CD4-positive, alpha-beta T cell (primary cell): ENCODE results near the gene RNF126. TPM values are rescaled to one million over a fixed set of nuclear protein-coding genes. Genes with fewer than 3 reads are reported as not detected.
"Not testable (repeated sequence)": the region's sequence is repeated elsewhere in the genome, so short reads cannot be mapped to it uniquely, and the experiment has no call there.

ENCODE experiments used
- ATAC-seq: fragments of 200-7000 bp; cut with Tn5 transposase; one replicate; pipeline ENCODE4 v1.10.0; 2022; ENCODE audit warnings: mild to moderate bottlenecking; ENCODE audit not compliant: poor library complexity
- CTCF ChIA-PET: fragments of 350-600 bp; sonication (Branson Sonifier 250); formaldehyde crosslinking; loops from one replicate; lab custom pipeline; 2021; ENCODE audit warnings: antibody characterized with exemption, inconsistent platforms; lab: Charles Lee
- POLR2A ChIA-PET: fragments of 350-600 bp; sonication (Branson Sonifier 250); formaldehyde crosslinking; loops from one replicate; lab custom pipeline; 2021; ENCODE audit warnings: antibody characterized with exemption, inconsistent platforms; lab: Charles Lee
- DNase-seq, 14 experiments: peaks; one replicate each; pipeline ENCODE4 v3.0.0-alpha.2; 2013 to 2020; ENCODE audit warnings: mixed read lengths in 2 of 14
- H3K27ac ChIP-seq, 2 donors: one replicate each; pipeline versions ENCODE4 v1.5.1 to v1.7.0; 2013; ENCODE audit warnings: low read length in 2 of 2, low read depth in 1 of 2, mild to moderate bottlenecking in 1 of 2
- H3K27me3 ChIP-seq, 2 experiments: 1 replicate in 1 of 2; 2 replicates in 1 of 2; pipeline versions ENCODE4 v1.6.1 to v1.7.0; 2013; ENCODE audit warnings: low read length in 2 of 2, control low read depth in 1 of 2, mild to moderate bottlenecking in 1 of 2, moderate library complexity in 1 of 2; ENCODE audit not compliant: insufficient read depth in 2 of 2, control insufficient read depth in 1 of 2
- H3K36me3 ChIP-seq: one replicate; pipeline ENCODE4 v1.6.1; 2013; ENCODE audit warnings: low read length, control low read depth; ENCODE audit not compliant: insufficient read depth
- H3K4me1 ChIP-seq: one replicate; pipeline ENCODE4 v1.6.1; 2013; ENCODE audit warnings: low read length, control low read depth; ENCODE audit not compliant: insufficient read depth
- H3K4me3 ChIP-seq: one replicate; pipeline ENCODE4 v1.5.1; 2013; ENCODE audit warnings: mild to moderate bottlenecking, low read length, moderate library complexity
- H3K9me3 ChIP-seq, 2 experiments: 1 replicate in 1 of 2; 2 replicates in 1 of 2; pipeline versions ENCODE4 v1.6.1 to v1.7.0; 2013; ENCODE audit warnings: low read length in 2 of 2, mild to moderate bottlenecking in 2 of 2, control low read depth in 1 of 2, moderate library complexity in 1 of 2; ENCODE audit not compliant: control insufficient read depth in 1 of 2, insufficient read depth in 1 of 2
- H3K27ac Mint-ChIP-seq: one replicate; pipeline ENCODE4 v1.8.0; 2020; ENCODE audit warnings: mixed read lengths
- H3K27me3 Mint-ChIP-seq: one replicate; pipeline ENCODE4 v1.8.0; 2021; ENCODE audit warnings: mixed read lengths
- H3K36me3 Mint-ChIP-seq: one replicate; pipeline ENCODE4 v1.8.0; 2021; ENCODE audit warnings: low read depth, mixed read lengths
- H3K4me1 Mint-ChIP-seq: one replicate; pipeline ENCODE4 v1.8.0; 2021; ENCODE audit warnings: low read depth, mixed read lengths
- H3K4me3 Mint-ChIP-seq: one replicate; pipeline ENCODE4 v1.8.0; 2020; ENCODE audit warnings: mild to moderate bottlenecking, mixed read lengths
- H3K9me3 Mint-ChIP-seq: one replicate; pipeline ENCODE4 v1.8.0; 2020; ENCODE audit warnings: mixed read lengths
- intact Hi-C, 2 experiments: fragments of 100-400 bp; cut with DNase I in 1 of 2; cut with micrococcal nuclease in 1 of 2; formaldehyde crosslinking; loops; one replicate each; pipeline versions ENCODE4 v1.15.1 to v1.9.0; 2023 to 2025; cut with DNase I, micrococcal nuclease
- total RNA-seq, 174 experiments: library from RNA in 2 of 174; stranded (reverse) in 2 of 174; gene quantifications; one replicate each; pipeline ENCODE4 v1.2.3 and lab custom pipeline; 2021 to 2026
- TF ChIP-seq, protein P1 (sequence below): fragments of 200-600 bp; IDR thresholded peaks from one replicate; pipeline ENCODE4 v1.8.0; 2022; ENCODE audit warnings: antibody characterized with exemption, mild to moderate bottlenecking

Gene RNF126
- total RNA-seq, 2 experiments from 2014 or later = 112 to 119 TPM

DNA sequence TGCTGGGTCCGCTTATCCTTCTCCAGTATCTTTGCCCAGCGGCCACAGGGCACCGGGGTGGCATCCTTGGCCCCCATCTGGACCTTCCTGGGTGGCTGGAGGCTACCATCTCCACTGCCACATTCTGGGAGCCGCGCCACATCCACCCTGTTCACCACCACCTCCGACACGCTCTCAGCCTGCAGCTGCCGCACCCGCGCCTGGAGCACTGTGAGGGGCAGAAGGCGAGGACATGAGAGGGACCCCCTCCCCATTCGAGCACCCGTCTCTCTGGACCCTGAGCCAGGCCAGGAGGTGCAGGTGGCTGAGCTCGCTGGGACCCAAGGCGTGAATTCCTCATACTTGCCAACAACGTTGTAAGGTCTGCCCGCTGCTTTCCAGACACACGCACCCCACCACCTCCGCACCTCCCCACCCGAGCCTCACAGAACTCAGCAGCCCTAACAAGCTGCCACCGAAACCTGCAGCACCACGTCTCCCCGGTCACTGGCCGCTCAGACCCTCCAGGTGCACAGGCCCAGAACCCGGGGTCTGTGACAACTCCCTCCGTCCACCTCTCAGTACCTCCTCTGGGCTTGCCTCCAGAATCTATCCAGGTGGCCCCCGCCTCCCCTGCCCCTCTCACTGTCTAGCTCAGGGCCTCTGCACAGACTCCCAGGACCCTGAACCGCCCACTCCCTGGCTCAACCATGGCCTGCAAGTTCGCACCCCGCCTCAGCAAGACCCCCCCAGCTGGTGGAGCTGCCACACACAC is 32.9 kb downstream of the RNF126 start:
- peak overlapping the region; percentile 54 for H3K4me3 Mint-ChIP-seq
- peaks cover 35% of the 10 kb centered on the region for H3K4me1 Mint-ChIP-seq
- H3K36me3 Mint-ChIP-seq = peaks cover 47% of the 10 kb centered on the region
- H3K9me3 Mint-ChIP-seq = no peaks in the 10 kb centered on the region
- H3K9me3 ChIP-seq = peaks cover 0 to 4% of the 10 kb centered on the region in 2 experiments
- TF ChIP-seq, protein P1, sequence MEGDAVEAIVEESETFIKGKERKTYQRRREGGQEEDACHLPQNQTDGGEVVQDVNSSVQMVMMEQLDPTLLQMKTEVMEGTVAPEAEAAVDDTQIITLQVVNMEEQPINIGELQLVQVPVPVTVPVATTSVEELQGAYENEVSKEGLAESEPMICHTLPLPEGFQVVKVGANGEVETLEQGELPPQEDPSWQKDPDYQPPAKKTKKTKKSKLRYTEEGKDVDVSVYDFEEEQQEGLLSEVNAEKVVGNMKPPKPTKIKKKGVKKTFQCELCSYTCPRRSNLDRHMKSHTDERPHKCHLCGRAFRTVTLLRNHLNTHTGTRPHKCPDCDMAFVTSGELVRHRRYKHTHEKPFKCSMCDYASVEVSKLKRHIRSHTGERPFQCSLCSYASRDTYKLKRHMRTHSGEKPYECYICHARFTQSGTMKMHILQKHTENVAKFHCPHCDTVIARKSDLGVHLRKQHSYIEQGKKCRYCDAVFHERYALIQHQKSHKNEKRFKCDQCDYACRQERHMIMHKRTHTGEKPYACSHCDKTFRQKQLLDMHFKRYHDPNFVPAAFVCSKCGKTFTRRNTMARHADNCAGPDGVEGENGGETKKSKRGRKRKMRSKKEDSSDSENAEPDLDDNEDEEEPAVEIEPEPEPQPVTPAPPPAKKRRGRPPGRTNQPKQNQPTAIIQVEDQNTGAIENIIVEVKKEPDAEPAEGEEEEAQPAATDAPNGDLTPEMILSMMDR = no peak
- DNase-seq (no peak), ATAC-seq (no peak)
- intact Hi-C loops = loop anchor here in 1 of 2 experiments (5.0 kb wide), 1 partner anchor 58 kb away; the partner anchor contains the start of gene BSG
- peaks cover 40% of the 10 kb centered on the region for H3K4me1 ChIP-seq
- no peaks in the 10 kb centered on the region for H3K27me3 ChIP-seq
- ChIA-PET CTCF (no interaction called here), POLR2A (no interaction called here)
- no peak overlapping the region for H3K4me3 ChIP-seq
- H3K27ac Mint-ChIP-seq = no peak overlapping the region
- peaks cover 37% of the 10 kb centered on the region for H3K36me3 ChIP-seq
- H3K27ac ChIP-seq = no peak overlapping the region
- no peaks in the 10 kb centered on the region for H3K27me3 Mint-ChIP-seq

DNA sequence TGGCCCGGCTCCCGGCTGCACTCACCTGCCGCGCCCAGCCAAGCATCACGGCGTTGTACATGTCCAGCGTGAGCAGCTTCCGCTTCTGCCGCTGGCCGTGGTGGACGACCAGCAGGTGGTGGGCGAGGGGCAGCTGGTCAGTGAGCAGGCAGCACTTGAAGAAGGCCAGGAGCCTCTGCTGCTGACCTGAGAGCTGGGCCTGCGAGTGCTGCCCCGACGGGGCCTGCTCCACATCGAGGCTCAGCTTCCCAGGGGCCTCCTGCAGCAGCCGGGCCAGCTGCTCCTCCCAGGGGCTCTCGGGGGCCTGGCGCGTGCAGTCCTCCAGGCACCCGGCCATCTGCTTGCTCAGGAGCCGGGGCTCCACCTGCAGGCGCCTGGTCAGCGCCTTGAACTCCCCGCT is 33.5 kb downstream of the RNF126 start:
- Mint-ChIP-seq H3K36me3 (peaks cover 50% of the 10 kb centered on the region), H3K4me1 (peaks cover 35% of the 10 kb centered on the region)
- H3K27ac ChIP-seq, H3K9me3 Mint-ChIP-seq, DNase-seq, H3K4me3 ChIP-seq, H3K27me3 Mint-ChIP-seq, H3K27ac Mint-ChIP-seq, intact Hi-C loops, CTCF ChIA-PET, H3K9me3 ChIP-seq, H3K4me3 Mint-ChIP-seq, ATAC-seq, POLR2A ChIA-PET, H3K27me3 ChIP-seq: not testable (repeated sequence)
- peaks cover 40% of the 10 kb centered on the region for H3K4me1 ChIP-seq
- peaks cover 43% of the 10 kb centered on the region for H3K36me3 ChIP-seq

DNA sequence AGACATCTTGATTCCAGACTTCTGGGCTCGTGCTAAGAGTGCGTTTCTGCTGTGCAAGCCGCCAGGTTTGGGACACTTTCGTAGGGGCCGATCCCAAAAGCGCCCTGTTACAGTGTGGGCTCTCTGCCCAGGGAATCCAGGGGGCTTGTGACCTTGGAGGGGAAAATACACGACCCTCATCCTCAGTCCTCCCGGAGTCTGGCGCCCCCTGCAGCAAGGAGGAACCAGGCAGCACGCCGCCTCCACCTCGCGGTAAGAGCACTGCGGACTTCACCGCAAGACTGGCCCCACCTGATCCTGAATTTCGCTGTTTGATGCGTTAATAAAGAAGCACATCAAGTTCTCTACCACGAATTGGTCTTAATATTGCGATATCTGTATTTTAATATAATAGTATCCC is 34.8 kb downstream of the RNF126 start:
- no peaks in the 10 kb centered on the region for H3K27me3 Mint-ChIP-seq
- TF ChIP-seq, protein P1 = no peak
- Histone ChIP-seq H3K9me3 (peaks cover 0 to 4% of the 10 kb centered on the region in 2 experiments), H3K36me3 (peaks cover 55% of the 10 kb centered on the region), H3K4me1 (peaks cover 30% of the 10 kb centered on the region), H3K27me3 (no peaks in the 10 kb centered on the region), H3K4me3 (no peak overlapping the region), H3K27ac (no peak overlapping the region)
- H3K9me3 Mint-ChIP-seq = no peaks in the 10 kb centered on the region
- intact Hi-C loops = no loop called here
- H3K36me3 Mint-ChIP-seq = peaks cover 57% of the 10 kb centered on the region
- no peak overlapping the region for H3K4me3 Mint-ChIP-seq
- peaks cover 27% of the 10 kb centered on the region for H3K4me1 Mint-ChIP-seq
- DNase-seq (peak in 3 of 14 experiments; percentile 29 to 43 (median 38)), ATAC-seq (no peak)
- ChIA-PET POLR2A (no interaction called here), CTCF (interaction anchor here (1.4 kb wide), 1 partner anchor 44 kb away, joined by 4 read pairs; no protein-coding TSS in a partner anchor)
- H3K27ac Mint-ChIP-seq = no peak overlapping the region

DNA sequence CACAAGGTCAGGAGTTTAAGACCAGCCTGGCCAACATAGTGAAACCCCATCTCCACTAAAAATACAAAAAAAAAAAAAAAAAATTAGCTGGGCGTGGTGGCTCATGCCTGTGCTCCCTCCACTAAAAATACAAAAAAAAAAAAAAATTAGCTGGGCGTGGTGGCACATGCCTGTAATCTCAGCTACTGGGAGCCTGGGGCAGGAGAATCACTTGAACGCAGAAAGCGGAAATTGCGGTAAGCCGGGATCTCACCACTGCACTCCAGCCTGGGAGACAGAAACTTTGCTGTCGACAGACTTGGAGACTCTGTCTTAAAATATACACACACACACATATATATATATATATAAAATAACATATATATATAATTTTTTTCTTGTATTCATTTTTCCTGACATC is 36.4 kb downstream of the RNF126 start:
- H3K4me1 Mint-ChIP-seq = peaks cover 16% of the 10 kb centered on the region
- H3K9me3 Mint-ChIP-seq, H3K4me3 ChIP-seq, ATAC-seq, intact Hi-C loops, H3K27ac Mint-ChIP-seq, DNase-seq, H3K27me3 Mint-ChIP-seq, H3K4me3 Mint-ChIP-seq, H3K9me3 ChIP-seq, H3K27me3 ChIP-seq, POLR2A ChIA-PET, H3K27ac ChIP-seq: not testable (repeated sequence)
- CTCF ChIA-PET = interaction anchor here (0.7 to 0.8 kb wide), 2 partner anchors 20 to 33 kb away, joined by 3 read pairs; no protein-coding TSS in a partner anchor
- peaks cover 52% of the 10 kb centered on the region for H3K36me3 Mint-ChIP-seq
- Histone ChIP-seq H3K4me1 (peaks cover 15% of the 10 kb centered on the region), H3K36me3 (peaks cover 60% of the 10 kb centered on the region)
